H1 (cell line): ENCODE results near the gene CPSF7. TPM values are rescaled to one million over a fixed set of nuclear protein-coding genes. Genes with fewer than 3 reads are reported as not detected.

Source experiments
- CTCF ChIA-PET: fragments of 300-600 bp; sonication (Branson Sonifier 250); formaldehyde crosslinking; loops from one replicate; lab custom pipeline; 2021; ENCODE audit not compliant: partially characterized antibody; lab: Charles Lee
- POLR2A ChIA-PET: fragments of 300-600 bp; sonication (Branson Sonifier 250); formaldehyde crosslinking; loops from one replicate; lab custom pipeline; 2021; ENCODE audit warnings: inconsistent platforms; ENCODE audit not compliant: partially characterized antibody; lab: Charles Lee
- DNase-seq, 2 experiments: peaks; one replicate each; pipeline versions ENCODE4 v3.0.0 to v3.0.0-alpha.2; 2010 to 2022; ENCODE audit warnings: low spot score in 2 of 2, low read depth in 1 of 2, mixed read lengths in 1 of 2
- FAIRE-seq: peaks from 2 replicates; lab custom pipeline; 2011; peaks lifted over from hg19 to GRCh38; lab: Jason Lieb, UNC
- H2AFZ ChIP-seq: 2 replicates; pipeline ENCODE4 v1.8.1; 2012; ENCODE audit warnings: low read length, inconsistent platforms
- H2AK5ac ChIP-seq: 2 replicates; pipeline ENCODE4 v1.6.1; 2013; ENCODE audit warnings: low read depth, low read length
- H2BK120ac ChIP-seq: replicated peaks from 2 replicates; pipeline ENCODE3; 2013; ENCODE audit warnings: low read depth, low read length, inconsistent platforms
- H2BK12ac ChIP-seq: 2 replicates; pipeline ENCODE4 v1.6.1; 2013; ENCODE audit warnings: low read depth, low read length
- H2BK15ac ChIP-seq: 2 replicates; pipeline ENCODE4 v1.6.1; 2013; ENCODE audit warnings: low read length
- H2BK20ac ChIP-seq: 2 replicates; pipeline ENCODE4 v1.6.1; 2013; ENCODE audit warnings: low read length
- H2BK5ac ChIP-seq: 2 replicates; pipeline ENCODE4 v1.6.1; 2013; ENCODE audit warnings: low read depth, low read length
- H3K14ac ChIP-seq: 2 replicates; pipeline ENCODE4 v1.6.1; 2013; ENCODE audit warnings: inconsistent platforms; ENCODE audit not compliant: insufficient read length
- H3K18ac ChIP-seq: 2 replicates; pipeline ENCODE4 v1.6.1; 2013; ENCODE audit warnings: low read length; ENCODE audit errors: extremely low read depth
- H3K23ac ChIP-seq: 2 replicates; pipeline ENCODE4 v1.6.1; 2013; ENCODE audit warnings: inconsistent platforms; ENCODE audit not compliant: insufficient read length
- H3K23me2 ChIP-seq: 2 replicates; pipeline ENCODE4 v1.6.1; 2013; ENCODE audit warnings: low read depth, low read length
- H3K27ac ChIP-seq: 2 replicates; pipeline ENCODE4 v1.6.1; 2011; ENCODE audit warnings: low read depth, low read length, inconsistent platforms
- H3K27me3 ChIP-seq, 4 experiments: replicated peaks in 1 of 4; 1 replicate in 1 of 4; 2 replicates in 3 of 4; pipeline versions ENCODE4 v1.6.1 to v1.8.1; 2011 to 2013; ENCODE audit warnings: low read length in 3 of 4, mild to moderate bottlenecking in 3 of 4, inconsistent platforms in 2 of 4, mixed read lengths in 2 of 4, moderate library complexity in 1 of 4; ENCODE audit not compliant: control insufficient read depth in 3 of 4, insufficient read depth in 3 of 4; ENCODE audit errors: extremely low read depth in 1 of 4
- H3K36me3 ChIP-seq, 4 experiments: 2 replicates each; pipeline versions ENCODE4 v1.6.1 to v1.8.1; 2011 to 2013; ENCODE audit warnings: mild to moderate bottlenecking in 4 of 4, low read length in 3 of 4, moderate library complexity in 2 of 4, control low read depth in 1 of 4, inconsistent platforms in 1 of 4; ENCODE audit not compliant: insufficient read depth in 4 of 4, control insufficient read depth in 2 of 4
- H3K4ac ChIP-seq: replicated peaks from 2 replicates; pipeline ENCODE3; 2013; ENCODE audit warnings: low read length, low read depth, mixed read lengths, inconsistent platforms; ENCODE audit not compliant: insufficient read length
- H3K4me1 ChIP-seq, 4 experiments: replicated peaks in 1 of 4; 1 replicate in 1 of 4; 2 replicates in 3 of 4; pipeline versions ENCODE4 v1.6.1 to v1.8.1; 2011 to 2013; ENCODE audit warnings: low read length in 3 of 4, inconsistent platforms in 2 of 4, mixed read lengths in 1 of 4; ENCODE audit not compliant: insufficient read depth in 4 of 4, control insufficient read depth in 3 of 4
- H3K4me2 ChIP-seq, 2 experiments: 2 replicates each; pipeline versions ENCODE4 v1.6.1 to v1.8.1; 2011 to 2013; ENCODE audit warnings: low read depth in 2 of 2, low read length in 2 of 2, control low read depth in 1 of 2, inconsistent platforms in 1 of 2, mild to moderate bottlenecking in 1 of 2; ENCODE audit not compliant: insufficient read depth in 1 of 2
- H3K4me3 ChIP-seq, 4 experiments: fragments of 200-600, 300-600 bp in 1 of 4; sonication (generic), shearing (Covaris generic), sonication (Bioruptor Twin) in 1 of 4; 2 replicates each; pipeline versions ENCODE4 v1.5.1 to v1.8.1; 2011 to 2016; ENCODE audit warnings: low read length in 4 of 4, low read depth in 3 of 4, control low read depth in 2 of 4, inconsistent platforms in 2 of 4, mild to moderate bottlenecking in 2 of 4, mixed read lengths in 1 of 4, moderate library complexity in 1 of 4; ENCODE audit not compliant: insufficient read depth in 2 of 4; ENCODE audit errors: extremely low read depth in 1 of 4
- H3K56ac ChIP-seq: replicated peaks from 2 replicates; pipeline ENCODE3; 2013; ENCODE audit warnings: low read depth, mild to moderate bottlenecking, mixed read lengths, low read length, inconsistent platforms; ENCODE audit not compliant: insufficient read length
- H3K79me1 ChIP-seq: 2 replicates; pipeline ENCODE4 v1.6.1; 2013; ENCODE audit warnings: low read depth, low read length, control low read depth
- H3K79me2 ChIP-seq, 2 experiments: 2 replicates each; pipeline versions ENCODE4 v1.6.1 to v1.8.1; 2012 to 2013; ENCODE audit warnings: low read length in 2 of 2, mild to moderate bottlenecking in 2 of 2, inconsistent platforms in 1 of 2; ENCODE audit not compliant: insufficient read depth in 2 of 2, control insufficient read depth in 1 of 2
- H3K9ac ChIP-seq, 4 experiments: replicated peaks in 1 of 4; 1 replicate in 1 of 4; 2 replicates in 3 of 4; pipeline versions ENCODE4 v1.6.1 to v1.8.1; 2011 to 2013; ENCODE audit warnings: low read depth in 3 of 4, low read length in 3 of 4, control low read depth in 2 of 4, mild to moderate bottlenecking in 2 of 4, moderate library complexity in 2 of 4, inconsistent platforms in 1 of 4; ENCODE audit errors: extremely low read depth in 1 of 4
- H3K9me3 ChIP-seq, 2 experiments: 2 replicates each; pipeline versions ENCODE4 v1.6.1 to v1.8.1; 2012 to 2013; ENCODE audit warnings: mild to moderate bottlenecking in 2 of 2, moderate library complexity in 2 of 2, control low read depth in 1 of 2, inconsistent platforms in 1 of 2, low read depth in 1 of 2, low read length in 1 of 2, mixed read lengths in 1 of 2; ENCODE audit not compliant: insufficient read depth in 2 of 2
- H4K20me1 ChIP-seq, 2 experiments: replicated peaks in 1 of 2; 2 replicates each; pipeline versions ENCODE3 to v1.8.1; 2011 to 2013; ENCODE audit warnings: inconsistent platforms in 2 of 2, low read length in 2 of 2, mild to moderate bottlenecking in 1 of 2; ENCODE audit not compliant: insufficient read depth in 2 of 2, control insufficient read depth in 1 of 2
- H4K5ac ChIP-seq: 2 replicates; pipeline ENCODE4 v1.6.1; 2013; ENCODE audit warnings: low read length, low read depth, mixed read lengths, inconsistent platforms; ENCODE audit not compliant: insufficient read length
- H4K8ac ChIP-seq: 2 replicates; pipeline ENCODE4 v1.8.0; 2013; ENCODE audit warnings: mild to moderate bottlenecking, moderate library complexity, low read length, inconsistent platforms; ENCODE audit not compliant: insufficient read depth; ENCODE audit errors: extremely low read depth
- H4K91ac ChIP-seq: replicated peaks from 2 replicates; pipeline ENCODE3; 2013; ENCODE audit warnings: low read length, mixed read lengths, inconsistent platforms; ENCODE audit not compliant: insufficient read length
- BCL11A ChIP-seq, 2 experiments: IDR thresholded peaks; one replicate each; pipeline ENCODE4 v1.6.1; 2011; ENCODE audit warnings: low read depth in 2 of 2, low read length in 2 of 2, mild to moderate bottlenecking in 2 of 2
- CEBPB ChIP-seq: IDR thresholded peaks from 2 replicates; pipeline ENCODE4 v1.6.1; 2012; ENCODE audit warnings: low read depth, low read length
- CREB1 ChIP-seq: IDR thresholded peaks from 2 replicates; pipeline ENCODE4 v1.6.1; 2012; ENCODE audit warnings: inconsistent platforms
- HDAC6 ChIP-seq: IDR thresholded peaks from one replicate; pipeline ENCODE4 v1.7.1; 2012; ENCODE audit warnings: low read depth, mild to moderate bottlenecking, inconsistent platforms, low read length, moderate library complexity
- RAD21 ChIP-seq, 2 experiments: IDR thresholded peaks in 1 of 2; conservative IDR thresholded peaks in 1 of 2; 2 replicates each; pipeline ENCODE4 v1.6.1; 2011; ENCODE audit warnings: low read depth in 2 of 2, low read length in 2 of 2, improper control_type of control experiment in 1 of 2, inconsistent platforms in 1 of 2, mild to moderate bottlenecking in 1 of 2, moderate library complexity in 1 of 2
- SIRT6 ChIP-seq: IDR thresholded peaks from one replicate; pipeline ENCODE4 v1.7.1; 2012; ENCODE audit warnings: low read length, inconsistent platforms
- TAF1 ChIP-seq: IDR thresholded peaks from 2 replicates; pipeline ENCODE4 v1.6.1; 2011; ENCODE audit warnings: mild to moderate bottlenecking, low read depth, low read length
- YY1 ChIP-seq: IDR thresholded peaks from 2 replicates; pipeline ENCODE4 v1.6.1; 2011; ENCODE audit warnings: low read depth, mild to moderate bottlenecking, low read length
- WGBS, 2 experiments: shearing (Covaris generic) in 1 of 2; methylation state at CpG; one replicate each; pipeline versions ENCODE4 v1.1.6 to v1.1.7; 2013 to 2015; ENCODE audit warnings: low lambda C conversion rate in 2 of 2, mixed read lengths in 2 of 2, inconsistent platforms in 1 of 2, low coverage in 1 of 2, missing lambda C conversion rate in 1 of 2; ENCODE audit not compliant: insufficient replicate concordance in 2 of 2, insufficient coverage in 1 of 2, insufficient read length in 1 of 2; ENCODE audit errors: extremely low coverage in 1 of 2, missing lambda C conversion rate in 1 of 2; 5-methylcytosine and 5-hydroxymethylcytosine counted together
- polyA plus RNA-seq, 7 experiments: library from polyadenylated mRNA; depleted of rRNA in 3 of 7; stranded (reverse) in 5 of 7; unstranded in 2 of 7; fragments of >200 nt in 5 of 7; fragments of 200-250 nt in 2 of 7; gene quantifications; 1 replicate in 5 of 7; 2 replicates in 1 of 7; 4 replicates in 1 of 7; pipeline versions ENCODE4 v1.2.1 to v1.2.3, GENCODE V29; 2011 to 2013; ENCODE audit warnings: missing spikeins in 2 of 7, mixed read lengths in 2 of 7
- total RNA-seq: library from RNA; stranded (reverse); fragmentation: NEBNext Ultra II Directional; extraction: Animal tissue kit (Norgen Biotek cat#: 25700); gene quantifications from 2 replicates; pipeline ENCODE4 v1.2.1, GENCODE V29; 2021
- TF ChIP-seq, protein P1 (sequence below): IDR thresholded peaks from 2 replicates; pipeline ENCODE4 v1.6.1; 2012; ENCODE audit warnings: inconsistent platforms
- TF ChIP-seq, protein P2 (sequence below): IDR thresholded peaks from 2 replicates; pipeline ENCODE4 v1.6.1; 2011; ENCODE audit warnings: low read depth, mild to moderate bottlenecking, low read length; ENCODE audit not compliant: insufficient read depth

CPSF7 gene
- total and polyA plus RNA-seq, 2 of the 8 experiments (the other 6 are each of a cell fraction or from before 2014, with no cell fraction given), result 95.9 to 122 TPM

DNA sequence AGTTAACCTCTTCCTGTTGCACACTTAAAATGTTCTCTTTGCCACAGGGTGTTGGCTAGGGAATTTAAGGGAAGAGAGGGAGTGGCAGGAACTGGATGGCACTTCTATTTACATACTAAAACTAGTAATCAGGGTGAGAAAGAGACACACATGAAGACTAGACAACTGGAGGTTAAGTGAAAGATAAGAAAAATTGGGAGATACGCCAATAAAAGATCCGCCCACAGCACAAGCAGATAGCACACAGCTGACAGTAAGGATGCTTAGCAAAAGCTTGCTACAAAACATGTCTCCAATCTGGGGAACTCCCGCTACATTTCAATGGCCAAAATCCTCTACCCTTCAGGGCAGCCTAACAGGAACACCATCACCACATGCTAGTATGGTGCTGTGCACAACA lies 12.8 kb downstream of the CPSF7 start:
- FAIRE-seq (no peak), DNase-seq (no peak)
- POLR2A ChIA-PET, result interaction anchor here (0.8 to 11.2 kb wide), 8 partner anchors 10 to 137 kb away, joined by 3 to 94 read pairs (median 6); partner anchors contain the start of genes CPSF7, CYB561A3, SDHAF2 and TMEM138
- H2BK120ac ChIP-seq, result no peak overlapping the region
- H3K18ac ChIP-seq, result no peak overlapping the region
- peaks cover 12% of the 10 kb centered on the region for H3K79me1 ChIP-seq
- H3K23ac ChIP-seq, result no peak overlapping the region
- WGBS, 2 experiments, result 96% methylated on average over 3 of the region's 3 CpGs; no CpG with 5 or more reads in 1 of the 2 experiments
- H3K36me3 ChIP-seq, result peaks cover 54 to 96% (median 87%) of the 10 kb centered on the region in 4 experiments
- H3K4me2 ChIP-seq, result no peak overlapping the region
- no peak overlapping the region for H4K8ac ChIP-seq
- CTCF ChIA-PET, result interaction anchor here (1.3 kb wide), 1 partner anchor 29 kb away, joined by 5 read pairs; no protein-coding TSS in a partner anchor
- no peaks in the 10 kb centered on the region for H3K23me2 ChIP-seq
- no peak overlapping the region for H2BK5ac ChIP-seq
- peaks cover 0 to 32% of the 10 kb centered on the region in 2 experiments; a peak in 2 of 4 replicates for H3K79me2 ChIP-seq
- H3K14ac ChIP-seq, result no peak overlapping the region
- H3K9me3 ChIP-seq, result no peaks in the 10 kb centered on the region
- TF ChIP-seq SIRT6 (no peak), CREB1 (no peak), CEBPB (no peak), RAD21 (IDR thresholded peaks at IDR 0.05 in 1 of 2, conservative IDR thresholded peaks at IDR 0.05 in 1 of 2; ENCODE audit: low read depth in 2 of 2, low read length in 2 of 2) (no peak), HDAC6 (no peak), TAF1 (no peak), YY1 (no peak), BCL11A (IDR thresholded peaks at IDR 0.05; ENCODE audit: low read depth in 2 of 2, low read length in 2 of 2) (no peak)
- TF ChIP-seq, protein P1, sequence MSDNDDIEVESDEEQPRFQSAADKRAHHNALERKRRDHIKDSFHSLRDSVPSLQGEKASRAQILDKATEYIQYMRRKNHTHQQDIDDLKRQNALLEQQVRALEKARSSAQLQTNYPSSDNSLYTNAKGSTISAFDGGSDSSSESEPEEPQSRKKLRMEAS, result no peak
- TF ChIP-seq, protein P2, sequence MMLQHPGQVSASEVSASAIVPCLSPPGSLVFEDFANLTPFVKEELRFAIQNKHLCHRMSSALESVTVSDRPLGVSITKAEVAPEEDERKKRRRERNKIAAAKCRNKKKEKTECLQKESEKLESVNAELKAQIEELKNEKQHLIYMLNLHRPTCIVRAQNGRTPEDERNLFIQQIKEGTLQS, result no peak
- TF ChIP-seq, all 59 proteins: peak for 0
- H3K27ac ChIP-seq, result no peak overlapping the region
- no peak overlapping the region for H2BK15ac ChIP-seq
- no peak overlapping the region for H2AK5ac ChIP-seq
- peaks cover 4 to 21% of the 10 kb centered on the region in 2 experiments for H4K20me1 ChIP-seq
- H2AFZ ChIP-seq, result no peak overlapping the region
- no peak overlapping the region for H3K4ac ChIP-seq
- H2BK12ac ChIP-seq, result no peak overlapping the region
- H2BK20ac ChIP-seq, result no peak overlapping the region
- no peak overlapping the region for H3K4me3 ChIP-seq
- no peak overlapping the region for H4K91ac ChIP-seq
- no peaks in the 10 kb centered on the region for H3K27me3 ChIP-seq
- no peaks in the 10 kb centered on the region for H3K4me1 ChIP-seq
- no peak overlapping the region for H3K56ac ChIP-seq
- H3K9ac ChIP-seq, result no peak overlapping the region
- no peak overlapping the region for H4K5ac ChIP-seq
